Tibial nerve (tissue), 4 donors: ENCODE data around the gene IPO9.
A peak's percentile ranks its signal among the peaks of the same experiment; 100 is the strongest.

ENCODE experiments used
- CTCF ChIP-seq, 5 experiments: fragments of 200-600 bp in 3 of 5; fragments of 450-650 bp in 2 of 5; sonication (generic) in 3 of 5; IDR thresholded peaks; one replicate each; pipeline ENCODE4 v1.5.1; 2016 to 2019; ENCODE audit warnings: antibody characterized with exemption in 5 of 5, mild to moderate bottlenecking in 3 of 5, moderate library complexity in 2 of 5
- EP300 ChIP-seq, 2 donors: sonication (generic); formaldehyde crosslinking; IDR thresholded peaks; one replicate each; pipeline ENCODE4 v1.6.1; 2017; ENCODE audit warnings: antibody characterized with exemption in 2 of 2, mild to moderate bottlenecking in 1 of 2
- POLR2A ChIP-seq, 2 donors: fragments of 450-650 bp; IDR thresholded peaks; one replicate each; pipeline ENCODE4 v1.6.1; 2017; ENCODE audit warnings: antibody characterized with exemption in 2 of 2, mild to moderate bottlenecking in 2 of 2, moderate library complexity in 2 of 2

GRCh38 chr1:201917362-201918033 is 88.5 kb downstream of the IPO9 start:
- no peak for TF ChIP-seq POLR2A (IDR thresholded peaks at IDR 0.05)
- TF ChIP-seq CTCF (IDR thresholded peaks at IDR 0.05), result no peak
- TF ChIP-seq EP300 (IDR thresholded peaks at IDR 0.05), result peak; percentile 44 to 88
